GM19463 (cell line): ENCODE results near the gene TNNT2.

Experiments used
- ATAC-seq: cut with Tn5 transposase; IDR thresholded peaks from one replicate; pipeline ENCODE4 v1.9.1; 2021; ENCODE audit warnings: mild to moderate bottlenecking, moderate library complexity; ENCODE audit not compliant: unreplicated experiment

The TNNT2 gene

DNA sequence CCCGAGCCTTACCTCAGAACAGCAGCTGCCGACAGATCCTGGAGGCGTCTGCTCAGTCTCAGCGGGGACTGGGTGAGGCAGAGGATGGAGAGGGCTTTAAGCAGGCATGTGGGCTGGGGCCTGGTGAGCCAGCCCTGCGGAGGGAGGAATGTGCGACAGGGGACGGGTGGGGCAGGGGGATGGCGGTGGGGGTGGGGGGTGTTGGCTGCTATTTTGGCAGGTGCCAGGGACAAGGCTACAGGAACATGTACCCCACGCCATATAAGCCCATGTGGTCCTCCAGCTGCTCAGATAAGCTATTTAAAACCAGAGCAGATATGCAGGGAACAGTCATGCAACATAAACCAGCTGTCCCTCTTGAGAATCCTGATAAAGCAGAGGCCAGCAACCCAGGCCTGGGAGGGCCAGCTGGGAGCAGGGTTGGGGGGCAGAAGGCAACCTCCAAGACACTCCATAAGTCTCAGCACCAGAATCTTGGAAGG lies at the start of gene TNNT2:
Gene TNNT2 (minus strand): TSS at position 70 of the 482 bp plus-strand sequence. CDS start 4,426 bp downstream, outside the sequence.
- ATAC-seq: no peak

DNA sequence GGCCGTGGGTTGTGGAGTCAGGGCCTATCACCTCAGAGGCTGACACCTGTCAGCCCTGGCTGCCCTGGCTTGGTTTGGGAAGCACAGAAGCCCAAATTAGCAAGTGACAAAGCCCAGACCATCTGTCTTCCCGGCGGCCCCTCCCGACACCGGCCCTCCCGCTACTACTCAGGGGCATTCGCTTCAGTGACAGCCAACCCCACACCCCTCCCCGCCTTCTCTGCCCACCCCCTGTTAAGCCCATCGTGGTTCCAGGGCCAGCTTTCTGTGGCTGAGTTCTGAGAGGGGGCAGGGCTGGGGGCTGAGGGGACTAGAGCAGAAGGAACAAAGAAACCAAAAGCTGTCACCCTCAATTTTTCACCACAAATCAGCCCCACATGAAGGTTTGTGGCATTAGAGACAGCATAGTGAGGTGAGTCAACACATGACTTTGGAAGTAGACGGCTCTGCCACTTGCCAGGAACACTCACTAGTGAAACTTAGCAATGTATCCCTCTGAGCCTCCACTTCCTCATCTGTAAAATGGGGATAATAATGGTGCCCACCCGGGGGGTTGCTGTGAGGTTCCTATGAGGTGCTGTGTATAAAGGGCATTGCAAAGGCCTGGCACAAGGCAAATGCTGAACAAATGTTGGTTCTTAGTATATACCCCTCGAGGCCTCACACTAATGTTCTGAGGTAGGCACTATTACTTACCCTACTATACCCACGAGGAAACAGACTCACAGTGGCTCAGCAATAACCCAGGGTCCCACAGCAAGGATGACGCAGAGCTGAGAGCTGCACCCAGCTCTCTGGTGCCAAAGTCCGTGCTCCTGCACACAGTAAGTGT lies 49.2 kb upstream of the TNNT2 start:
- ATAC-seq: no peak

DNA sequence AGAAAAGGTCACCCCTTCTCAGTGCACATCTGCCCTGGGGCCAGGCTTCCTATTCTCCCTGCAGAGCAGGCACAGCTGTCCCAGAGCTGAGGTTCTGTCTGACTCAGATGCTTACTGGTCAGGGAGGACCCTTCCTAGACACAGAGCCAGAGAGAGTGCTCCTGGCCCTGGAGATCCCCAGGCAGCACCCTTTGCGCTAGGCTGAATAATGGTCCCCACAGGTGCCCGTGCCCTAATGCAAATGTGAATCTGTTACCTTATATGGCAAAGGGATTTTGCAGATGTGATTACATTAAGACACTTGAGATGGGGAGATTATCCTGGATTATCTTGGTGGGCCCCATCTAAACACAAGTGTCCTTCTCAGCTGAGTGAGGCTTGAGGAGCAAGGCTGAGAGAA lies 46.7 kb upstream of the TNNT2 start:
- ATAC-seq: no peak

DNA sequence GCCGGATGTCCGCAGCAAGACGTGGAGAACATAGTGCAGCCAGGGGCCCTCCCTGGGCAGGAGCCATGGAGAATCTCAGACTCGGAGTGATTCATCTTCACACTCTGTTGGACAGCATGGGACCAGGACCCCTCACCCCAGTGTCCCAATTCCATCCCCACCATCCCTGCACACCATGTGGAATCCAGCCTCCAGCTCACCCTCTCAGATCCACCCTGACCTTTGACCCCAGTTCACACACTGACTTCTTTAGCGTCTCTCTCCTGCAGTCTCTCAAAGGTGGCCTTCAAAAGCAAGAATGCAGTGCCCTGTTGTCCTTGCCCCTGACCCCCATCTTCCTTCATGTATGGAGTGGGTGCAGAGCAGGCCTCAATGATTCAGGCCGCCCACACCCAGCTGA lies 46.2 kb upstream of the TNNT2 start:
- no peak for ATAC-seq

DNA sequence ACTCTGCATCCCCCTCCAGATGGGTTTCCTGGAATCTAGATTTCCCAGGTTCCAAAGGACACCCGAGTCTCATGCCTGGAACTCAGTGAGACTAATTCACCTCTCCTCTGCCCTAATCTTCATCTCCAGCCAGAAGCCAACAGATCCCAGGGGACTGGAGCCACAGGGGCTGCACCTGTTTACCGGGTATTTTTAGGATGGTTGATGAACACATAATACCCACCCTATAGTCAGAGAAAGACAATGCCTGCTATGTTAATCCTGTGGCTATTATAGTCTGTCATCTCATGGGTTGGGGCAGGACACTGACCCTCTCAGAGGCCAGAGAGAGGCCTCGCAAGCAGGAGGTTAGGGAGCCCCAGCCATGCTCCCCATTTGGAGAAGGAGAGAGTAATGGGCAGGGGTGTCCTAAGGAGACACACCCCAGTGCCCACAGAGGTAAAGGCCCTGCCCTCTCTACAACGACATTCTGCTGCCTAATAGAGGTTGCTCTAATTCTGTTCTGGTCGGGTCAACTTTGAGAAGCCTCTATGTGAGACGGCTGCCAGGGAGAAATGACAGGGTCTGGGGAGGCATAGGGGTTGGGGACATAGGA lies 45.1 kb upstream of the TNNT2 start:
- ATAC-seq: no peak

DNA sequence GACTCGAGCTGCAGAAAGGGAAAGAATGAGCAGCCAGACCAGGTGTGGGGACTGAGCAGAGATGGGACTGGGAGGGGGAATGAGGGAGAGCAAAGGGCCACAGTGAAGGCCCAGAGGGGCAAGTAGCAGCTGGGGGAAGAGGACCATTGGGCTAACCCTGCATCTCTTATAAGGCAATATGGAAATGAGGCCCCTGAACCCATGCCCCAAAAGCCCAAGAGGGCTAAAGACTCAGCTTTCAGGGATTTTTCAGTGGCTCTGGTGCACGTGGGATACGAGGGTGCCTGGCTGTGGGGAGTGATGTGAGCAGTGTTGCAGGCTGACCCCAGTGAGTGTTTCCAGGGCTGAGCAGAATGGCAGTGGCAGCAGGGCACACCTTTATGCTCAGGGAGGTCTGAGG lies 44.5 kb upstream of the TNNT2 start:
- no peak for ATAC-seq

DNA sequence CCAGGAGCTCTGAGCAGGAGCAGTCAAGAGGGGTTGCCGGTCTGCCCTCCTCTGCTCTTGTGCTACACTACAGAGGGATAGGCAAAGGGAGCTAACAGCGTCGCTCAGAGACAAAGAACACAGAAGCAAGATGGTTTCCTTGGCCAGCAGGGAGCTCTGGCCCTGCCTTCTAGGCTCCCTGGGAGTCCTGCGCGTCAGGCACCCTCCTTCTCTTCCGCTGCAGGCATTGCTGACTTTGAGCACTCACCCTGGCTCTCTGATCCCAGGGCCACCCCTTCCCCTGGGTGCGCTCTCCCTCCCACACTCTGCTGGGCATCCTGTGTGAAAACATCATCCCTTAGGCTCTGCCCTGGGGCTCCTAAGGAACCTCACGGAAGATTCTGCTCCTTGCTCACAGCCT lies 43.6 kb upstream of the TNNT2 start:
- no peak for ATAC-seq

DNA sequence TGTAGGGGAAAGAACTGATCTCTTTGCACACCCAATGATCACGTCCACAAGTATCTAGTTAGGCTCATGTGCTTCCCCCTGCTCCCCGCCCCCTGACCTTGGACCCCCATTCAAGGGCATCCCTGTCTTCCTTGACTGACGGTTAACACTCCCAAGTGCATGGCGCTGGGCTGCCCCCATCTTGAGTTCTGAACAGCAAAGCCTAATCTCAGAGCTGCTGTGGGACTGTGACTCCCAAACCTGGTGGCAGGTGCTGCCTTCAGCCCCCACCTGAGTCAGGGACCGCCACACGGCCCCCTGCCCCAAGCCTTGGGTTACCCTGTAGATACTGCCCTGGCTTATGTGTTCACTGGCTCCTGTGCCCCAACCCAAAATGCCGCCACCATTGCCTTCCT lies 43.1 kb upstream of the TNNT2 start:
- ATAC-seq: no peak

DNA sequence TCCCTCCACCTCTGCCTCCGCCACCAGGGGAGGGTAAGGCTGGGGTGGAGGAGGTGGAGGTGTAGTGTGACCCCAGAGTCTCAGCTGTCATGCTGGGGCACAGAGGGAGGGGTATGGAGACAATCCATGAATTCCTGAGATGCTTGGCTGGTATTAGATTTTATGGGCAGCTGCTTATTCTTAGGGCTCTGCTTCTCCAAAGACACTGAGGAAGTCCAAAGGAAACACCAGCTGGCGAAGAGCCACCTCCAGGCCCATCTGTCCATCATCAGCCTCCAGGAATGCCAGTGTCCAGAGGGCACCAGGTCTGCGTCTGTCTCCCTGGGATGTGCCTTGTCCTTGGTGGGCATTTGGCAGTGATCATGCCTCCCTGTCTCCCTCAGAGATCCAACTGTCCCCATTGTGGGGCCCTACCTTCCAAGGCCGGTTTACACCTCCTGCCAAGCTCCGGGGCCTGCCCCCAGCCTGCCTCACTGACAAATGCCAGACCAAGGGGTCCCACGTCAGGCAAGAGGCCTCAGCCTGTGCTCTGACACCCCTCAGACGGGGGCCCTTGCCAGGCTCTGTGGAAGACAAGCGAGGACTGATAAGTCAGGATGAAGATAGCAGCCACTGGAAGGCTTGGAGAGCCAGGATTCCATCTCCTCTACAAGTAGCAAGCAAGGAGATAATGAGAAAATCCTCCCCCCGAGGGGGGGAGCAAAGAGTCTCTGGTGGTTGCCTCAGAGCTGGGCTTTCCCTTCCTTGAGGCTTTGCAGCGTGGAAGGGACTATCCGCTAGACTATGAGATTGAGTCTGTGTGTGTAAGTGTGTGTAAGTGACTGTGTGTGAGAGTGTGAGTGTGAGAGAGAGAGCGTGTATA lies 42.5 kb upstream of the TNNT2 start:
- no peak for ATAC-seq

DNA sequence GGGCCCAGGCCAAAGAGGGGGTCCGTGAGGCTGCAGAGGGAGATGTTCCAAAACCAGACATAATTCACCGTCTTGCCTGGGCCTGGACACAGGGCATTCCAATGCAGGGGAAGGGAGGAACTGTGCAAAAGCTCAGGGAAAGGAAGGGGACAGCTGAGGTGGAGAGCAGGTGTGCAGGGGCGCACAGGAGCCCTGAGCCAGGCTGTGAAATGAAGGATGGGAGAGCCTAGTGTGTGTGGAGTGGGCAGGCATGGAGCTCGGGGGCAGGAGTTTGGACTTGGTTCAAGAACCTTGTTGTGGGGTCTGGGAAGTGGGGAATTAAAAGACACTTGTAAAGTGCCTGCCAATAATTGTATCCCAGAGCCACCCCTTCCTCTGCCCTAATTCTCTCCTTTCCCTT lies 41.8 kb upstream of the TNNT2 start:
- ATAC-seq: no peak

DNA sequence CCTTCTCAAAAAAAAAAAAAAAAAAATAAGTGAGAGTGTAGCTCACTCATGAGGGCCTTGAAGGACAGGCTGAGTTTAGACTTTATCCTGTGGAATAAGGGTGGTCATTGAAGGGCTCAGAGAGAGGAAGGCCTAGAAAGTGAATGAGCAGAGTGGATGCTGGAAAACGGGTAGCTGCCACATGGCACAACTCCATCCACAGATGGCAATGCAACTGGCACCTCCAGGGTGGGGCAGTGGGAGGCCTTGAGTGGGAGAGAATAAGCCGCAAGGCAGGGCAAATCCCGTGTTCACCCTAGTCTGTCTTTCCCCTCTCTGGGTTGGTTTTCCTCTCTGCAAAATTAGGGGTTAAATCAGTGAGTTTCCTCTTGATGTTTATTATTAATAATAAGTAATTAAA lies 41.0 kb upstream of the TNNT2 start:
- no peak for ATAC-seq

DNA sequence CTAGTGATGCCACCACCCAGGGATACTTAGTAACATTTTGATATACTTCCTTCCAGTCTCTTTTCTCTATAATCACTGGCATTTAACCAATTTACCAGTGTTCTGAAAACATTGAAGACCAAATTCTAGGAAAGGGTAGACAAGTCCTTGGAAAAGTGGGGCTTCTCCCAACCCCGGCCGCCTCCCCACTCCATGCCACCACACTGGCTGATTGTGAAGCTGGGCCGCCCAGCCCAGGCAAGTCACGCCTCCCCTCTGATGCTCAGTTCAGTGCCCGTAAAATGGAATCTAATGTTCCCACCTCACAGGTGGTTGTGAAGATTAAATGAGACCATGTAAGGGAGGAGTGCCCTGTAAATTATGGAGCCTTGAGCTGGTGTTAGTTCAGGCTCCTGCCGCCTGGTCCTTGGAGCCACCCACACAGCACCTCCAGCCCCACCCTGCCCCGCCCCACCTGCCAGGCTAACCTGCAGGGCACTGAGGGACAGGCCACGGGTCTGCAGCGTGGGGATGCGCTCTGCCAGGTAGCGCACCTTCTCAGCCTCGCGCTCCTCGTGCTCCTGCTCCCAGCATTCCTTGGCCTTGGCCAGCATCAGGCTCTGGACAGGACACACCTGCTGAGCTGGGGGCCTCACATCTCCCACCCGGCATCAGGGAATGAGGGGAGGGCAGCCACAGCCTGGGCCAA lies 36.7 kb upstream of the TNNT2 start:
- ATAC-seq: no peak

DNA sequence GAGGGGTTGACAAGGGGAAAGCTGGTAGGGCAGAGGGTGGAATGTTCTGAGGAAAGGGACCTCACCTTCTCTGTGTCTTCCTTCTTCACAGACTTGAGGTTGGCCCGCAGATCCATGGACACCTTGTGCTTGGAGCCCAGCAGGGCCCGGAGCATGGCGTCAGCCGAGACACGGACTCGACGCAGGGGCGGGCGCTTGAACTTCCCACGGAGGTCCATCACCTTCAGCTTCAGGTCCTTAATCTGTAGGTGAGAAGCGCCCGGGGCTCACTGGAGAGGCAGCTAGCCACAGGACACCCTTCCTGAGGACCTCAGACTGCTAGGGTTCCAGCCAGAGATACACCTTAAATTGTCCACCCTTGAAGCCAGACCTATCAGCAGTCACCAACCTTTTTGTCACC lies 33.8 kb upstream of the TNNT2 start:
- ATAC-seq: no peak

DNA sequence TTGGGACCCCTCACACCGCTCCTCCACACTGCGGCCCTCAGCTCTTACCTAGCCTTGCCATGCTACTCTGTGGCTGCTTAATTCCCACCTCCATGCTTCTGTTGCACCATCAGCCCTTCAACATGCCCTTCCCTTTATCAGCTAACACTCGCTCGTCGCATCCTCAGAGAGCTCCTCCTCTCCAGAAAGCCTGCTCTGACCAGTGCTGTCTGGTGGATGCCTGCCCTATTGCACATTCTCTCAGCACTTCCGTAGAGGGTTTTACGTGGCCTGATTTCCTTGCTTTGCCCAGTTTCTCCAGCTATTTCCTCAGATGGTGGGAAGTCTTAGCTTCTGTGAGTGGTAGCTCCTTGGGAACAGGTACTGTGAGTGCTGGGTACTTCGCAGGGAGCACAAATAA lies 32.0 kb upstream of the TNNT2 start:
- no peak for ATAC-seq

DNA sequence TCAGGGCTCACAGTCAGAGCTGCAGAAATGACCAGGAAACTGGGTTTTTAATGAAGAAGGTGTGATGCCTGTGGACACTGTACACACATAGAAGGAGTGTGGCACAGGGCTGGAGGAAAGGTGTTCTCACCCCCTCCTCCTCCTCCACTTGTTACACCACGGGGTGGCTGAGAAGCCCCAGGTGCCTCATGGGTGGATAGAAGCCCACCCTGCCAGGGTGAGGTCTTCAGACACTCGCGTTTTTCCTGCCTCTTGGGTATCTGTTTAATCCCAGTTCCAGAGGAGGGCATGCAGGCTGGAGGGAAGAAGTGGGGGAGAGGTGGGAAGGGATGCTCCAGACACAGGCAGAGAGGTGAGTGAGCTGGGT lies 31.3 kb upstream of the TNNT2 start:
- ATAC-seq: no peak

DNA sequence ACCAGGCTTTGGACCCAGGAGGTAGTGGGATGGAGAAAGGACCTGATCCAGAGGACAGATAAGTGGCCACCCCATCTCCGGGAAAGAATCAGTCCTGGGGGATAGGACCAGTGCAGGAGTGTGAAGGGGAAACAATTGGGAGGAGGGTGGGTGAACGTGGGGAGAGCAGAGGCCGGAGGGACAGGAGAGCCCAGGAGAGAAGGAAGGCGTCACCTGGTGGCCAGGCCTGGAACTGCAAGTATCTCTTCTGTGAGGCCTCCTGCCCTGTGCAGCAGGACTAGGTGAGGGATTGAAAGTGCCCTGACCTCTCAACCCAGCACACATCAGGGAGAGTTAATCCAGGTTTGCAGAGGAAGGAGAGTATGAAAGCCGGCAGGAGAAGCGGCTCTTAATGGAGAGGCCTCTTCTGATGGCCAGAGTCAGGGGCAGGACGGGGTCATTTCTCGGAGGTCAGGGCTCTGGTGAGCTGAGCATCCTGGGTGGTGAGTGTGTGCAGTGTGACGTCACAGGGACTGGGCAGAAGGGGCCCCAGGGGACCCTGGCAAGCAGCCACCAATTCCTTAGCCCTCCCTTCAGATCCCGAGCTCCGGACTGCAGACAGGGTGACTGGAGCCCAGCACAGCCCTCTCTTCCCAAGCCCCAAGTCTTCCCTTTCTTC lies 30.8 kb upstream of the TNNT2 start:
- no peak for ATAC-seq

DNA sequence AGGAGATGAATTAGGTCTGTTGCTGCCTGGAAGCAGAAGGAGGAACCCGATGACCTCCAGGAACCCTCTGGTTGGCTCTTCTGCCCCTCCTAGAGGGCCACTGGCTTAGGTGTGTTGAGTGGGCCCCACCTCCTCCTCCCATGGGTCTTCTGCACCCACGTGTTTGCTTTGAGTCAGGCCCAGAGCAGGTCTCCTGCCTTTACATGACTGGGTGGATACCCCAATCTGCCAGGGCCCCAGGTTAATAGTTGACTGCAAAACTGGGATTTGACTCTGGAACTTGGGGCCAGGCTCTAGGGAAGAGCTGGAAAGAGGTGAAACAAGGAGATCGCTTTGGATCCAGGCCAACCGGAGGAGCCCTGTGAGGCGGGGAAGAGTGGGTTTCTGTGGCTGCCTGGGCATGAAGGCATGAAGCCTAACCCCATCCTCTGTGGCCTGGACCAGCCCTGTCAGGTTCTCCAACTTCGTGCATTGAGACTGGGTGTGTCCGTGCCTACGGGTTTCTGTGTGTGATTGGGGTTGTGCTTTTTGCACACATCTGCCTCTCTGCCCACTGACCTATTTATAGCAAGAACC lies 29.4 kb upstream of the TNNT2 start:
- peak; percentile 54 for ATAC-seq

DNA sequence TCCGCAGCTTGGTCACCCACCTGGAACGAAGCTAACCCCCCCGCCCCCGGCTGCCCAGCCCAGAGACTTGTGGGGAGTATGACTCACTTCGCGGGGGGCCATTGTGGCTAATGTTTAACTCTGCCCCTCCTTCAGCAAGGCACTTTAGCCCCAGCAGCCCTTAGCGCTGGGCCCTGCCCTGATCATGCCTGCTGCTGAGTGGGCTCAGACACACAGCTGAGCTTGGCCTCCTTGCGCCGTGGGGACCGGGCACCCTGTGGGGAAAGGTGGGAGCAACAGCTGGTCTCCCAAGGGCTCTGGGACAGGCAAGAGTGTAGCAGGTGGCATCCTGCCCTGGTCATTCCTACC lies 28.0 kb upstream of the TNNT2 start:
- peak; percentile 42 for ATAC-seq

DNA sequence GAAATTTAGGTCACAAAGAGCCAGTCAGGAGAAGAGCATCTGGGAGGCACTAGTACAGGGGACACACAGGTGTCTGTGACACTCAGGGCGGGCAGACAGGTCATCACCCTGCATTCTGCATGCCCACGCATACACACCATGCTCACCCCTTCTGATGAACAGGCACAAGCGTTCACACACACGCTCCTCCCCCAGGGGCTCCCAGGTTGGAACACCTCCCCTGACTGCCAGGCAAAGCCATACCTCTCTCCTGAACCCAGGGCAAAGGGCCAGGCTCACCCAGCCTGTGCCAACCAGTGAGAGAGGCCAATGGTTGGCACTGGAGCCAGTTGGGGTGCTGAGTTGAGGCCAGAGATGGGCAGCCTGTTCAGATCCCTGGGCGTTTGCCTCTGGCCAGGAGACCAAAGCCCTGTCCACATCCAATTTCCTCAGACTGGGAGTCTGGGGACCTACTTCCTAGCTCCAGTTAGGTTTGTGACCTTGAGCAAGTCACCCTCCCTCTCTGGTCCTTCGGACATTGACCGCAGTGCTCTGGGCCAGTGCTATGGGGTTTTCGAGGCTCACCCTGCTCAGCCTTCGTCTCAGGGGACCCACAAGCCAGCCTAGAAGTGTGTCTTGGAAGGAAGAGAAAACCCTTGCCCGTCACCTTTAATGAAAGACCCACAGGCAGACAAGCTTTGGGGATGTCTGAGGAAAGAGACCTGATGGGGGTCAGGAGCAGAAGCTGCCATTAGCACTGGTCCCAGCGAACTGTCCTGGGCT lies 27.4 kb upstream of the TNNT2 start:
- ATAC-seq: no peak

DNA sequence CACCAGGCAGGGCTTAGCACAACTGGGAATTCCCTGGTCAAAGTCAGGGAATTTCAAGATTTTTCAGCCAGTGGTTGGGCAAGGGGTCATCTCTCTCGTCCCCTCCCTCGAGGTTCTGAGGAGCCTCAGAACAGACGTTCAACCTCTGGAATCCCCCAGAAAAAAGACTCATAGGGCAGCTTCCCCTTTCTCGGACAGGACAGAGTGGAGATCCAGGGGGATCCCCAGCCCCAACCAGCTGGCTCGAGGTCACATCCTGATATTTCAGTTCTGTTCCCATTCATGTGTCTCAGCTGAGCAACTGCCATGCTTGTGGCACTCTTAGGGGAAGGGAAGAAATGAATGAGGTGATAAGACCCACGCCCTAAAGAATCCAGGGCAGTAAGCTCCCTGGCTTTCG lies 26.6 kb upstream of the TNNT2 start:
- ATAC-seq: no peak
